CD14-positive monocyte (primary cell): ENCODE results near the gene CSKMT. TPM values are rescaled to one million over a fixed set of nuclear protein-coding genes. Genes with fewer than 3 reads are reported as not detected.

Source experiments
- DNase-seq, 3 donors: peaks; one replicate each; pipeline ENCODE4 v3.0.0-alpha.2; 2011 to 2022
- H2AFZ ChIP-seq: 2 replicates; pipeline ENCODE4 v1.6.0; 2012; ENCODE audit warnings: mild to moderate bottlenecking, low read depth, low read length, inconsistent platforms; ENCODE audit not compliant: insufficient read depth, poor library complexity, severe bottlenecking
- H3K27ac ChIP-seq, 2 donors: 1 replicate in 1 of 2; 2 replicates in 1 of 2; pipeline ENCODE4 v1.5.1; 2012 to 2013; ENCODE audit warnings: low read length in 2 of 2, control low read depth in 1 of 2, inconsistent platforms in 1 of 2, low read depth in 1 of 2, mild to moderate bottlenecking in 1 of 2
- H3K27me3 ChIP-seq, 2 donors: one replicate each; pipeline versions ENCODE4 v1.6.0 to v1.6.1; 2011 to 2013; ENCODE audit warnings: low read length in 2 of 2; ENCODE audit not compliant: control insufficient read depth in 2 of 2, insufficient read depth in 2 of 2
- H3K36me3 ChIP-seq, 2 donors: replicated peaks in 1 of 2; 1 replicate in 1 of 2; 2 replicates in 1 of 2; pipeline versions ENCODE4 v1.5.1 to v1.6.1; 2012 to 2013; ENCODE audit warnings: low read length in 2 of 2, control low read depth in 1 of 2, inconsistent platforms in 1 of 2, mild to moderate bottlenecking in 1 of 2; ENCODE audit not compliant: insufficient read depth in 2 of 2, control insufficient read depth in 1 of 2
- H3K4me1 ChIP-seq, 2 donors: 1 replicate in 1 of 2; 2 replicates in 1 of 2; pipeline versions ENCODE4 v1.5.1 to v1.6.1; 2012 to 2013; ENCODE audit warnings: low read length in 2 of 2, control low read depth in 1 of 2, inconsistent platforms in 1 of 2, mild to moderate bottlenecking in 1 of 2, moderate library complexity in 1 of 2; ENCODE audit not compliant: insufficient read depth in 2 of 2, control insufficient read depth in 1 of 2
- H3K4me2 ChIP-seq: replicated peaks from 2 replicates; pipeline ENCODE3; 2012; ENCODE audit warnings: low read length, moderate library complexity, mild to moderate bottlenecking; ENCODE audit not compliant: poor library complexity, severe bottlenecking; ENCODE audit errors: extremely low read depth
- H3K4me3 ChIP-seq, 3 experiments: fragments of 200-600 bp in 1 of 3; sonication (generic) in 1 of 3; replicated peaks in 1 of 3; 1 replicate in 2 of 3; 2 replicates in 1 of 3; pipeline ENCODE4 v1.5.1; 2011 to 2013; ENCODE audit warnings: low read length in 3 of 3, mild to moderate bottlenecking in 3 of 3, control low read depth in 2 of 3, low read depth in 2 of 3, inconsistent platforms in 1 of 3, moderate library complexity in 1 of 3
- H3K79me2 ChIP-seq: 2 replicates; pipeline ENCODE4 v1.6.0; 2012; ENCODE audit warnings: mild to moderate bottlenecking, control low read depth, inconsistent platforms, low read length, moderate library complexity; ENCODE audit not compliant: insufficient read depth
- H3K9ac ChIP-seq: 2 replicates; pipeline ENCODE4 v1.6.0; 2017; ENCODE audit warnings: low read length, mild to moderate bottlenecking; ENCODE audit not compliant: insufficient read depth, poor library complexity, severe bottlenecking
- H3K9me3 ChIP-seq, 2 donors: replicated peaks in 1 of 2; 1 replicate in 1 of 2; 2 replicates in 1 of 2; pipeline versions ENCODE4 v1.5.1 to v1.6.1; 2012 to 2013; ENCODE audit warnings: low read length in 2 of 2, control low read depth in 1 of 2; ENCODE audit not compliant: control insufficient read depth in 1 of 2, insufficient read depth in 1 of 2
- H4K20me1 ChIP-seq: 2 replicates; pipeline ENCODE4 v1.6.0; 2012; ENCODE audit warnings: mild to moderate bottlenecking, low read length, control low read depth, moderate library complexity; ENCODE audit not compliant: insufficient read depth
- H3K27ac Mint-ChIP-seq, 7 donors: one replicate each; pipeline ENCODE4 v1.8.0; 2020; ENCODE audit warnings: mild to moderate bottlenecking in 7 of 7, mixed read lengths in 7 of 7, moderate library complexity in 6 of 7, inconsistent platforms in 2 of 7
- H3K27me3 Mint-ChIP-seq, 3 donors: one replicate each; pipeline ENCODE4 v1.8.0; 2021 to 2022; ENCODE audit warnings: low read depth in 3 of 3, mild to moderate bottlenecking in 3 of 3, mixed read lengths in 3 of 3, moderate library complexity in 3 of 3, inconsistent platforms in 1 of 3
- H3K36me3 Mint-ChIP-seq, 2 donors: one replicate each; pipeline ENCODE4 v1.8.0; 2020; ENCODE audit warnings: mixed read lengths in 2 of 2, inconsistent platforms in 1 of 2, mild to moderate bottlenecking in 1 of 2
- H3K4me1 Mint-ChIP-seq: one replicate; pipeline ENCODE4 v1.8.0; 2020; ENCODE audit warnings: mild to moderate bottlenecking, mixed read lengths
- H3K4me3 Mint-ChIP-seq, 2 donors: one replicate each; pipeline ENCODE4 v1.8.0; 2020; ENCODE audit warnings: mild to moderate bottlenecking in 2 of 2, mixed read lengths in 2 of 2, moderate library complexity in 1 of 2
- H3K9me3 Mint-ChIP-seq, 7 donors: one replicate each; pipeline ENCODE4 v1.8.0; 2020 to 2022; ENCODE audit warnings: mixed read lengths in 7 of 7, mild to moderate bottlenecking in 6 of 7, moderate library complexity in 6 of 7, inconsistent platforms in 2 of 7
- WGBS: methylation state at CpG from one replicate; pipeline ENCODE4 v1.1.5; 2013; ENCODE audit warnings: missing lambda C conversion rate; ENCODE audit not compliant: insufficient coverage; 5-methylcytosine and 5-hydroxymethylcytosine counted together
- intact Hi-C, 2 donors: fragments of 100-400 bp; cut with micrococcal nuclease; formaldehyde crosslinking; loops; one replicate each; pipeline versions ENCODE4 v1.15.0 to v1.15.1; 2023
- polyA plus RNA-seq, 3 donors: library from polyadenylated mRNA; depleted of rRNA in 1 of 3; unstranded in 2 of 3; stranded (reverse) in 1 of 3; fragments of 300-500 nt in 2 of 3; fragments of >200 nt in 1 of 3; fragmentation: Illumina TruSeq in 2 of 3; gene quantifications; 1 replicate in 2 of 3; 2 replicates in 1 of 3; pipeline ENCODE4 v1.2.3, GENCODE V29; 2012 to 2021
- TF ChIP-seq, protein P1 (sequence below): fragments of 200-600 bp; IDR thresholded peaks from one replicate; pipeline ENCODE4 v1.8.0; 2022; ENCODE audit warnings: antibody characterized with exemption, mild to moderate bottlenecking

CSKMT gene
- polyA plus RNA-seq, 3 donors, result 0.73 to 4.9 (median 1.4) TPM

DNA sequence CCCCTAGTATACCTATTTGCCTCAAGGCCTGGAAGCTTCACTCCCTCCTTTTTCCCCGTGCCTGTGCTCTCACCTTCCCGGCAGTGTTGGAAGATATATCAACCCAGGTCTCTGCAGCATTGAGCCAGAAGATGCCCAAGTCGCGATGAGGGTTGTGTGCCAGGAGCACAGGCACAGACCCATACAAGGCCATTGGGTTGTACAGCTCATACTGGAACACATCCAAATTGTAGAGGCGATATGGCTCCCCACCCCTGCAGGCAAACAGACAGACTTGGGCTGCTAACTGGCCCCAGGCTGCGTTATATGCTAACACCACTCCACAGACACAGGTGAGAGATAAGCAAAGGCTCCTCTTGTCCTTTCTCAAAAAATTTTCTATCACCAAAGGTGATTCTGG, 32.6 kb upstream of the CSKMT start:
- Histone ChIP-seq H3K27ac (no peak overlapping the region), H3K79me2 (peaks cover 7% of the 10 kb centered on the region), H3K4me1 (no peaks in the 10 kb centered on the region), H3K27me3 (no peaks in the 10 kb centered on the region), H4K20me1 (no peaks in the 10 kb centered on the region), H3K4me2 (no peak overlapping the region), H3K4me3 (no peak overlapping the region), H3K9me3 (no peaks in the 10 kb centered on the region), H3K9ac (no peak overlapping the region), H3K36me3 (peaks cover 84 to 100% of the 10 kb centered on the region in 2 donors), H2AFZ (no peak overlapping the region)
- Mint-ChIP-seq H3K9me3 (peaks cover 0 to 2% (median 0%) of the 10 kb centered on the region in 7 donors), H3K4me3 (no peak overlapping the region), H3K4me1 (peaks cover 4% of the 10 kb centered on the region), H3K27me3 (peaks cover 0 to 3% (median 0%) of the 10 kb centered on the region in 3 donors), H3K27ac (peak overlapping the region in 1 of 7 donors; percentile 47), H3K36me3 (peaks cover 79 to 99% of the 10 kb centered on the region in 2 donors)
- TF ChIP-seq, protein P1, sequence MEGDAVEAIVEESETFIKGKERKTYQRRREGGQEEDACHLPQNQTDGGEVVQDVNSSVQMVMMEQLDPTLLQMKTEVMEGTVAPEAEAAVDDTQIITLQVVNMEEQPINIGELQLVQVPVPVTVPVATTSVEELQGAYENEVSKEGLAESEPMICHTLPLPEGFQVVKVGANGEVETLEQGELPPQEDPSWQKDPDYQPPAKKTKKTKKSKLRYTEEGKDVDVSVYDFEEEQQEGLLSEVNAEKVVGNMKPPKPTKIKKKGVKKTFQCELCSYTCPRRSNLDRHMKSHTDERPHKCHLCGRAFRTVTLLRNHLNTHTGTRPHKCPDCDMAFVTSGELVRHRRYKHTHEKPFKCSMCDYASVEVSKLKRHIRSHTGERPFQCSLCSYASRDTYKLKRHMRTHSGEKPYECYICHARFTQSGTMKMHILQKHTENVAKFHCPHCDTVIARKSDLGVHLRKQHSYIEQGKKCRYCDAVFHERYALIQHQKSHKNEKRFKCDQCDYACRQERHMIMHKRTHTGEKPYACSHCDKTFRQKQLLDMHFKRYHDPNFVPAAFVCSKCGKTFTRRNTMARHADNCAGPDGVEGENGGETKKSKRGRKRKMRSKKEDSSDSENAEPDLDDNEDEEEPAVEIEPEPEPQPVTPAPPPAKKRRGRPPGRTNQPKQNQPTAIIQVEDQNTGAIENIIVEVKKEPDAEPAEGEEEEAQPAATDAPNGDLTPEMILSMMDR, result no peak
- intact Hi-C loops, result no loop called here
- 98% methylated on average over 6 of the region's 6 CpGs for WGBS
- DNase-seq, result no peak

DNA sequence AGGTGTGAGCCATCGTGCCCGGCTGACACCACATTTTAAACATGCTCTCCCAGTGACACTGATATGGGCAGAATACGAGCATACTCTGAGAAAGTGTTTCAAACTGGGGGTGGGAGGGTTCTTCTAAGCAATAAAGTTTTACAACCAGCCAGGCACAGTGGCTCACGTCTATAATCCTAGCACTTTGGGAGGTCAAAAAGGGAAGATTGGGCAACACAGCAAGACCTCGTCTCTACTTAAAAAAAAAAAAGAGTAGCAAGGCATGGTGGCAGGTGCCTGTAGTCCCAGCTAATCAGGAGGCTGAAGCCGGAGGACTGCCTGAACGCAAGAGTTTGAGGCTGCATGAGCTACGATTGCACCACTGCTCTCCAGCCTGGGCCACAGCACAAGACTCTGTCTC, 20.9 kb upstream of the CSKMT start:
- peaks cover 4% of the 10 kb centered on the region for H4K20me1 ChIP-seq
- DNase-seq, result no peak
- no peak overlapping the region for H3K4me2 ChIP-seq
- peaks cover 75% of the 10 kb centered on the region for H3K79me2 ChIP-seq
- no peaks in the 10 kb centered on the region for H3K9me3 ChIP-seq
- peaks cover 16 to 24% of the 10 kb centered on the region in 2 donors for H3K4me1 ChIP-seq
- H3K4me3 Mint-ChIP-seq, result no peak overlapping the region
- H3K27me3 Mint-ChIP-seq, result peaks cover 0 to 4% (median 0%) of the 10 kb centered on the region in 3 donors
- H3K36me3 ChIP-seq, result peaks cover 20 to 44% of the 10 kb centered on the region in 2 donors
- peak overlapping the region in 1 of 7 donors; percentile 3 for H3K27ac Mint-ChIP-seq
- H3K9me3 Mint-ChIP-seq, result no peaks in the 10 kb centered on the region
- no peak overlapping the region for H2AFZ ChIP-seq
- peaks cover 20 to 42% of the 10 kb centered on the region in 2 donors for H3K36me3 Mint-ChIP-seq
- WGBS, result 96% methylated on average over 3 of the region's 8 CpGs
- peak overlapping the region in 1 of 2 donors; percentile 20 for H3K27ac ChIP-seq
- TF ChIP-seq, protein P1, result no peak
- H3K9ac ChIP-seq, result no peak overlapping the region
- no peaks in the 10 kb centered on the region for H3K27me3 ChIP-seq
- H3K4me1 Mint-ChIP-seq, result peaks cover 25% of the 10 kb centered on the region
- intact Hi-C loops, result no loop called here
- no peak overlapping the region for H3K4me3 ChIP-seq
